ENCODE data around the gene NR3C1. TPM values are rescaled to one million over a fixed set of nuclear protein-coding genes. Genes with fewer than 3 reads are reported as not detected.

Gene NR3C1
- total and polyA plus RNA-seq, 2 of the 13 experiments (the other 11 are each of a cell fraction or from before 2014, with no cell fraction given), result 10.0 to 24.3 TPM

- no peak for TF ChIP-seq FOXO4 (CRISPR knock-in tag; conservative IDR thresholded peaks at IDR 0.05)
- TF ChIP-seq ZFAT (CRISPR knock-in tag; conservative IDR thresholded peaks at IDR 0.05), result no peak
- no peak for TF ChIP-seq ETV5 (CRISPR knock-in tag; IDR thresholded peaks at IDR 0.05; ENCODE audit: borderline replicate concordance)
- no peak for TF ChIP-seq TRAFD1 (CRISPR knock-in tag; IDR thresholded peaks at IDR 0.05; ENCODE audit: borderline replicate concordance)
- TF ChIP-seq FOXC1 (CRISPR knock-in tag; IDR thresholded peaks at IDR 0.05; ENCODE audit: borderline replicate concordance), result no peak
- no peak for TF ChIP-seq HDAC6 (IDR thresholded peaks at IDR 0.05; ENCODE audit: low read depth, low read length)
These were observed 88.8 kb downstream of the NR3C1 start (continued) for GRCh38 chr5:143314659-143315058.

GRCh38 chr5:143314099-143314498 is 89.4 kb downstream of the NR3C1 start:
- Histone ChIP-seq H3K9me3 (ENCODE audit: low read length) (no peaks in the 10 kb centered on the region), H3K4me1 (ENCODE audit: insufficient read depth, low read length) (no peaks in the 10 kb centered on the region), H2AFZ (ENCODE audit: low read length) (no peak overlapping the region), H4K20me1 (ENCODE audit: insufficient read depth, low read length) (no peaks in the 10 kb centered on the region), H3K79me2 (ENCODE audit: insufficient read depth, low read length) (no peaks in the 10 kb centered on the region), H3K9ac (ENCODE audit: insufficient read depth, low read depth, low read length) (no peak overlapping the region), H3K36me3 (replicated peaks in 1 of 2; ENCODE audit: control insufficient read depth in 1 of 2, insufficient read depth in 2 of 2, low read length in 2 of 2) (peaks cover 4 to 35% of the 10 kb centered on the region in 2 experiments; a peak in 4 of 5 replicates), H3K4me2 (ENCODE audit: low read depth, low read length) (no peak overlapping the region), H3K27me3 (ENCODE audit: control insufficient read depth in 1 of 2, insufficient read depth in 2 of 2, low read length in 2 of 2) (no peaks in the 10 kb centered on the region), H3K4me3 (replicated peaks in 1 of 3; ENCODE audit: insufficient read depth in 1 of 3, low read depth in 2 of 3, low read length in 3 of 3) (no peak overlapping the region), H3K27ac (ENCODE audit: extremely low read length, insufficient read depth, low read length) (no peak overlapping the region)
- FAIRE-seq (no peak), DNase-seq (ENCODE audit: low spot score) (no peak), ATAC-seq (no peak)
- in situ Hi-C loops (cut with HindIII; ENCODE audit: extremely low pct_ligation_motif_present, low pct_unique_long_range_greater_than_20kb) (no loop called here), intact Hi-C loops (cut with micrococcal nuclease; ENCODE audit: unreplicated experiment) (no loop called here)
- TF ChIP-seq ATF7 (IDR thresholded peaks at IDR 0.05) (peak; percentile 41; the same call in 1 of the 2 replicates), ATF7 (CRISPR knock-in tag; IDR thresholded peaks at IDR 0.05) (no peak), BRCA1 (CRISPR knock-in tag; IDR thresholded peaks at IDR 0.05) (no peak)
- POLR2A ChIA-PET, result no interaction called here
- no TSS peak for BruUV-seq (replicated peaks)
- CTCF ChIA-PET (ENCODE audit: low intra/inter-chr PET ratio, low total read pairs), result no interaction called here
- WGBS (ENCODE audit: low lambda C conversion rate), result 86% methylated on average over 1 of the region's 1 CpG

Data from HepG2 (cell line).